Pancreas (tissue), 10 donors: ENCODE measurements around the gene ZFYVE27. TPM values are rescaled to one million over a fixed set of nuclear protein-coding genes. Genes with fewer than 3 reads are reported as not detected.

Experiments used
- ATAC-seq, 4 donors: fragments of 200-7000 bp; cut with Tn5 transposase; one replicate each; pipeline versions ENCODE4 v1.8.0 to v1.9.1; 2020; ENCODE audit warnings: mild to moderate bottlenecking in 4 of 4, moderate library complexity in 4 of 4
- DNase-seq, 6 donors: peaks; one replicate each; pipeline ENCODE4 v3.0.0-alpha.2; 2020
- FAIRE-seq: peaks from 2 replicates; lab custom pipeline; 2012; peaks lifted over from hg19 to GRCh38; lab: Jason Lieb, UNC
- H3K27ac ChIP-seq, 4 donors: fragments of 200-600 bp; sonication (generic); 1 replicate in 3 of 4; 2 replicates in 1 of 4; pipeline versions ENCODE4 v1.5.0 to v1.8.0; 2020
- H3K27me3 ChIP-seq, 4 donors: fragments of 200-600 bp; one replicate each; pipeline ENCODE4 v1.8.0; 2021
- H3K36me3 ChIP-seq, 3 donors: fragments of 200-600 bp; sonication (generic) in 1 of 3; one replicate each; pipeline versions ENCODE4 v1.5.0 to v1.8.0; 2020 to 2021
- H3K4me1 ChIP-seq, 3 donors: fragments of 200-600 bp; one replicate each; pipeline ENCODE4 v1.8.0; 2021
- H3K4me3 ChIP-seq, 4 donors: fragments of 200-600 bp; sonication (generic) in 2 of 4; one replicate each; pipeline versions ENCODE4 v1.5.0 to v1.8.0; 2020 to 2021
- H3K9me3 ChIP-seq, 4 donors: fragments of 200-600 bp; one replicate each; pipeline ENCODE4 v1.8.0; 2021
- CTCF ChIP-seq, 4 donors: fragments of 200-600 bp; sonication (generic) in 3 of 4; IDR thresholded peaks; one replicate each; pipeline versions ENCODE4 v1.5.0 to v1.8.0; 2021; ENCODE audit warnings: antibody characterized with exemption in 4 of 4
- WGBS, 2 donors: extraction: QIAGEN DNeasy Blood & Tissue Kit; methylation state at CpG; one replicate each; pipeline ENCODE4 v1.1.7; 2013; 5-methylcytosine and 5-hydroxymethylcytosine counted together
- intact Hi-C, 3 donors: fragments of 100-400 bp; cut with DNase I; formaldehyde crosslinking; loops; one replicate each; pipeline versions ENCODE4 v1.11.1 to v1.14.2; 2022
- polyA plus RNA-seq, 2 donors: library from polyadenylated mRNA; stranded (reverse); fragments of 200-250 nt; gene quantifications; one replicate each; pipeline ENCODE4 v1.2.3, GENCODE V29; 2013
- total RNA-seq, 6 donors: library from RNA; stranded (reverse); fragmentation: NEBNext Ultra II Directional in 4 of 6; extraction: Animal tissue kit (Norgen Biotek cat#: 25700) in 4 of 6; gene quantifications; one replicate each; pipeline versions ENCODE4 v1.2.1 to v1.2.4, GENCODE V29; 2021 to 2023
- donor health status: healthy with polysubstance abuse.
- donor health status: DM: no; HTN: no; CAD: no; lungs with moderate emphysema.
- donor health status: DM: no; HTN: no; CAD: no.
- donor health status: control.
- donor health status: control.
- donor health status: Bipolar disorder and iron deficiency.
- donor health status: DM: yes; HTN: yes; CAD: no.
- donor health status: DM: no; HTN: no; CAD: no.
- donor health status: DM: no; HTN: no; CAD: no.
- donor health status: DM: yes; HTN: yes; CAD: no.

The ZFYVE27 gene
- total and polyA plus RNA-seq, 8 donors: 11.9 to 34.9 (median 15.5) TPM

GRCh38 chr10:97729014-97729413 lies 7.9 kb upstream of the ZFYVE27 start:
- ATAC-seq (no peak), FAIRE-seq (no peak), DNase-seq (no peak)
- Histone ChIP-seq H3K4me3 (no peak overlapping the region), H3K4me1 (no peaks in the 10 kb centered on the region), H3K9me3 (no peaks in the 10 kb centered on the region), H3K36me3 (no peaks in the 10 kb centered on the region), H3K27ac (no peak overlapping the region), H3K27me3 (no peaks in the 10 kb centered on the region)
- intact Hi-C loops: loop anchor here in 1 of 3 donors (10.0 kb wide), 1 partner anchor 154 kb away; the partner anchor contains the start of gene ANKRD2
- TF ChIP-seq CTCF (IDR thresholded peaks at IDR 0.05): no peak
- whole genome bisulfite sequencing, 2 donors: 80 to 89% methylated on average over 5 of the region's 5 CpGs

GRCh38 chr10:97731346-97732051 lies 5.4 kb upstream of the ZFYVE27 start:
- H3K27ac ChIP-seq: no peak overlapping the region
- TF ChIP-seq CTCF (IDR thresholded peaks at IDR 0.05): peak; percentile 49 to 72 (median 68)
- H3K36me3 ChIP-seq: no peaks in the 10 kb centered on the region
- no peaks in the 10 kb centered on the region for H3K9me3 ChIP-seq
- DNase-seq (peak in 5 of 6 donors; percentile 13 to 79 (median 51)), ATAC-seq (peak; percentile 81 to 91 (median 90)), FAIRE-seq (no peak)
- peaks cover 0 to 2% (median 0%) of the 10 kb centered on the region in 3 donors for H3K4me1 ChIP-seq
- intact Hi-C loops: loop anchor here in 2 of 3 donors (5.0 to 10.0 kb wide), 2 partner anchors 47 to 54 kb away; partner anchors contain the start of gene AVPI1 (in 1 of the 2)
- no peaks in the 10 kb centered on the region for H3K27me3 ChIP-seq
- 44 to 51% methylated on average over 9 of the region's 9 CpGs for WGBS, 2 donors
- H3K4me3 ChIP-seq: no peak overlapping the region

- no peaks in the 10 kb centered on the region for H3K9me3 ChIP-seq
- H3K27ac ChIP-seq: no peak overlapping the region
- WGBS, 2 donors: 58 to 59% methylated on average over 4 of the region's 4 CpGs
- H3K36me3 ChIP-seq: no peaks in the 10 kb centered on the region
- FAIRE-seq: no peak
- TF ChIP-seq CTCF (IDR thresholded peaks at IDR 0.05): no peak
- no peak overlapping the region for H3K4me3 ChIP-seq
- peaks cover 0 to 4% (median 0%) of the 10 kb centered on the region in 3 donors for H3K4me1 ChIP-seq
- intact Hi-C loops: loop anchor here in 2 of 3 donors (5.0 to 10.0 kb wide), 2 partner anchors 47 to 55 kb away; partner anchors contain the start of gene AVPI1 (in 1 of the 2)
- no peak for DNase-seq
- ATAC-seq: no peak
- H3K27me3 ChIP-seq: no peaks in the 10 kb centered on the region
These were observed 4.9 kb upstream of the ZFYVE27 start for GRCh38 chr10:97732052-97732359.

GRCh38 chr10:97733256-97733655 lies 3.7 kb upstream of the ZFYVE27 start:
- ATAC-seq (no peak), DNase-seq (no peak), FAIRE-seq (no peak)
- no peaks in the 10 kb centered on the region for H3K36me3 ChIP-seq
- no peak overlapping the region for H3K4me3 ChIP-seq
- 67 to 72% methylated on average over 5 of the region's 5 CpGs for WGBS, 2 donors
- H3K9me3 ChIP-seq: no peaks in the 10 kb centered on the region
- intact Hi-C loops: loop anchor here in 2 of 3 donors (5.0 to 10.0 kb wide), 2 partner anchors 48 to 56 kb away; partner anchors contain the start of gene AVPI1 (in 1 of the 2)
- no peak for TF ChIP-seq CTCF (IDR thresholded peaks at IDR 0.05)
- H3K27ac ChIP-seq: no peak overlapping the region
- H3K4me1 ChIP-seq: peaks cover 0 to 9% (median 6%) of the 10 kb centered on the region in 3 donors
- H3K27me3 ChIP-seq: no peaks in the 10 kb centered on the region

GRCh38 chr10:97734021-97734420 lies 2.9 kb upstream of the ZFYVE27 start:
- DNase-seq (peak in 2 of 6 donors; percentile 5 to 17), ATAC-seq (no peak), FAIRE-seq (no peak)
- Histone ChIP-seq H3K27me3 (no peaks in the 10 kb centered on the region), H3K9me3 (no peaks in the 10 kb centered on the region), H3K27ac (no peak overlapping the region), H3K36me3 (no peaks in the 10 kb centered on the region), H3K4me3 (no peak overlapping the region), H3K4me1 (peaks cover 0 to 15% (median 6%) of the 10 kb centered on the region in 3 donors)
- 74 to 75% methylated on average over 6 of the region's 6 CpGs for WGBS, 2 donors
- intact Hi-C loops: loop anchor here in 2 of 3 donors (5.0 to 10.0 kb wide), 2 partner anchors 49 to 57 kb away; partner anchors contain the start of gene AVPI1 (in 1 of the 2)
- TF ChIP-seq CTCF (IDR thresholded peaks at IDR 0.05): no peak
